GM18909 (cell line): ENCODE data around the gene LRRFIP2.

ENCODE experiments used
- ATAC-seq: cut with Tn5 transposase; IDR thresholded peaks from one replicate; pipeline ENCODE4 v1.9.1; 2021; ENCODE audit warnings: mild to moderate bottlenecking; ENCODE audit not compliant: unreplicated experiment, poor library complexity

Gene LRRFIP2

DNA sequence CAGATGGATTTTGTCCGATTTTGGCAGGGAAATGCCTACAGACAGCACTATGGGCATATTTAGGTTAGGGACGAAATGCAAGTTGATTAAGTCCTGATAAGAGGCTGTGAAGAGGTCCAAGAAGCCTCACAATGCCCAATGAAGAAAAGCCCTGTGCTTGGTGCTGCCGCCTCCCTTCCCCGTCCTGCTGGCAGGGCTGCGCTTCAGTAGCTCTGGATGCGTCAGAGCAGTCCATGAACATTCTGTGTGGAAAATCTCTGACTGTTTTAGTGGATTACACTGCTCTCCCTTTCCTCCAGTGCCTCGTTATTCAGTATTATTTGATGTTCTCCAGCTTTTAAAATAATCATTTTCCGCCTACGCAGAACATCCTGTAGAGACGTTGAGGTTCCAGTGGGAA is 141.4 kb downstream of the LRRFIP2 start:
- ATAC-seq: no peak

- ATAC-seq: no peak
These were observed 143.2 kb downstream of the LRRFIP2 start for GRCh38 chr3:37031096-37031682.

- no peak for ATAC-seq
These were observed 143.8 kb downstream of the LRRFIP2 start for GRCh38 chr3:37030588-37030987.

GRCh38 chr3:37029516-37030163 is 144.7 kb downstream of the LRRFIP2 start:
- no peak for ATAC-seq

GRCh38 chr3:37029111-37029510 is 145.3 kb downstream of the LRRFIP2 start:
- ATAC-seq: no peak

DNA sequence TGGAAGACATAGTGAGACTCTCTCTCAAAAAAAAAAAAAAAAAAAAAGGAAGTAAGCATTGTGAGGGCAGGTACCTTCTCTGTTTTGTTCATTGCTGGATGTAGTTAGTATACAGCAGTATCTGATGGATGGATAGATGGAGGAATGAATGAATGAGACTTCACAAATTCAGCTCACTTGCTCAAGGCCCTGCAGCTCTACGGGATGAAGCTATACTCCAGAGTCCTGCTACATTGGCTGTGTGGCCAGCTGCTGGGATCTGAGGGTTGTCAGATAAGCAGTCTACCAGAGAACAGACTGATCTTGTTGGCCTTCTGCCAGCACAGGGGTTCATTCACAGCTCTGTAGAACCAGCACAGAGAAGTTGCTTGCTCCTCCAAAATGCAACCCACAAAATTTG is 146.1 kb downstream of the LRRFIP2 start:
- ATAC-seq: no peak

DNA sequence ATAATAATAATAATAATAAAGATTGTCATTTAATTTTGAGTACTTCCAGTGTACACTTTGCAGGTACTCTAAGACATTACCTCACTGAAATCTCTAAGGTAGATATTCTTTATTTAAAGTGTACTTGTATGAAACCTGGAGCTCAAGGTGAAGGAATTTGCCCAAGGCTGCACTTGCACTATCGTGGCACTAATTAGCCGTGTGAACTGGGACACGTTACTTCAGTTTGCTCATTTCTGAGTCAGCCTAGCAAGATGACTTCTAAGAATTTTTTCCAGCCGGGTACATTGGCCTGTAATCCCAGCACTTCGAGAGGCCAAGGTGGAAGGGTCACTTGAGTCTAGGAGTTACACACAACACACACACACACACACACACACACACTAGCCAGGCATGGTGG is 147.5 kb downstream of the LRRFIP2 start:
- ATAC-seq: no peak

- ATAC-seq: no peak
These were observed 148.6 kb downstream of the LRRFIP2 start for GRCh38 chr3:37025561-37026335.

- peak; percentile 62 for ATAC-seq
These were observed 149.5 kb downstream of the LRRFIP2 start for GRCh38 chr3:37024820-37025405.

DNA sequence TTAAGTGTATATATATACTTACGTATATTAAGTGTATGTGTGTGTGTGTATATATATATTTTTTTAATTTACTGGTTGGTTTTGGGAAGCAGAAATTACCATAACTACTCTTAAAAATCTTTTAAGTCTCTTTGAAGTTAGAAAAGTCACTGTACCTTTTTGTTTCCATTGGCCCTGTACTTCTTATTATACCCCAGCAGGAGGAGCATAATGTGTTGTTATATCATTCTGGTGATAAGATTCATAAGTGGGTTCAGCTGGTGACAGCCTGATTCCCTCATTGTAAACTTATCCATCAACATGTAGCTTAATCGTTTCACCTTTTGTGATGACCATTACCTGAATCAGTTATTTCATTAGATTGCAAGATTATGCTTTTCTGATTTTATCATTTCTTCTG is 150.3 kb downstream of the LRRFIP2 start:
- ATAC-seq: no peak

- ATAC-seq: no peak
These were observed 156.7 kb downstream of the LRRFIP2 start for GRCh38 chr3:37017683-37018082.

GRCh38 chr3:37016903-37017302 is 157.5 kb downstream of the LRRFIP2 start:
- no peak for ATAC-seq

DNA sequence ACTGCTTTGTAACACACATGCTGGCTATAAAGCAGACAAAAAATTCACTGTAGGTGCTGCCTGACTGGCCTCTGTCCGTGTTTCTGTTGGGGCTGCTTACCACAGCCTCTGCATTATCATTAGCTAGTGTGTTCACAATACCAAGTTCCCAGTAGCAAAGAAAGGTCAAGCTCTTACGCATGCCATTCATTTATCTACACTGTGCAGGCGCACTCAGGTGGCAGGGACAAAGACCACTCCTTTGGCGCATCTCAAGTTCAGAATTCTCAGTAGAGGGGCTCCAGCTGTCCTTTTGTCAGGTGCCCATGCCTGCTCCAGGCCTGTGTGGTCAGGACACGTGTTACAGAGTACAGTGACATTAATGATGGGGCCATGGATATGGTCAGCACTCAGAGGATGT is 158.7 kb downstream of the LRRFIP2 start:
- no peak for ATAC-seq

DNA sequence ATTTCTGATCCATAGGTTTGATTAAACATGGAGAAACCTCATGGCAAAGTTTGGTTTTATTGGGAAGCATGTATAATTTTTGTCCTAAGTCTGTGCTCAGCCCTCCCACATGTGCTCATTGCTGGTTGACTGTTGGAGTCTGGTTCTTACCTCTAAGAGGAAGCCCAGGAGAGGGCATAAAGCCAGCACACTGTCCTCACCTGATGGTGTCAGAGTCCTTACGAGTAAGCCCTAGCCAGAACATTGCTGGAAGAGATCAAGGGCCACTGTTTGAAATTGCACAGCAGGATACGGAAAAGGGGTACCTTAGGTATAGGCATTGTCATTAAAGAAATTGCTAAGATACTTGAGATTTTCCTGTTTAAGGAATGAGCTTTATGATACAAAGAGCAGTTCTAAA is 159.8 kb downstream of the LRRFIP2 start:
- no peak for ATAC-seq
